Glutamatergic neuron (in vitro differentiated cells): ENCODE data around the gene DNAH14. TPM values are rescaled to one million over a fixed set of nuclear protein-coding genes. Genes with fewer than 3 reads are reported as not detected.

Source experiments
- DNase-seq: peaks from one replicate; pipeline ENCODE4 v3.0.0; 2022
- H3K27ac Mint-ChIP-seq: one replicate; pipeline ENCODE4 v1.8.0; 2020; ENCODE audit warnings: mild to moderate bottlenecking, mixed read lengths, inconsistent platforms; ENCODE audit not compliant: unreplicated experiment
- H3K27me3 Mint-ChIP-seq: one replicate; pipeline ENCODE4 v1.8.0; 2020; ENCODE audit warnings: mild to moderate bottlenecking, moderate library complexity, mixed read lengths, inconsistent platforms; ENCODE audit not compliant: unreplicated experiment
- H3K36me3 Mint-ChIP-seq: one replicate; pipeline ENCODE4 v1.8.0; 2020; ENCODE audit warnings: mild to moderate bottlenecking, mixed read lengths, inconsistent platforms; ENCODE audit not compliant: unreplicated experiment
- H3K4me1 Mint-ChIP-seq: one replicate; pipeline ENCODE4 v1.8.0; 2020; ENCODE audit warnings: mild to moderate bottlenecking, low read depth, mixed read lengths, inconsistent platforms; ENCODE audit not compliant: unreplicated experiment
- H3K4me3 Mint-ChIP-seq: one replicate; pipeline ENCODE4 v1.8.0; 2020; ENCODE audit warnings: mild to moderate bottlenecking, mixed read lengths, inconsistent platforms; ENCODE audit not compliant: unreplicated experiment
- H3K9me3 Mint-ChIP-seq: one replicate; pipeline ENCODE4 v1.8.0; 2020; ENCODE audit warnings: mild to moderate bottlenecking, moderate library complexity, mixed read lengths, inconsistent platforms; ENCODE audit not compliant: unreplicated experiment
- CTCF ChIP-seq: fragments of 200-600 bp; sonication (generic); IDR thresholded peaks from one replicate; pipeline ENCODE4 v1.5.0; 2021; ENCODE audit not compliant: partially characterized antibody, unreplicated experiment
- total RNA-seq: library from RNA; stranded (reverse); fragmentation: NEBNext Ultra II Directional; extraction: Animal tissue kit (Norgen Biotek cat#: 25700); gene quantifications from one replicate; pipeline ENCODE4 v1.2.1, GENCODE V29; 2021; ENCODE audit not compliant: unreplicated experiment

DNAH14 gene
- total RNA-seq, 1 donor from 2014 or later: 36.6 TPM

- H3K4me3 Mint-ChIP-seq: no peak overlapping the region
- no peaks in the 10 kb centered on the region for H3K36me3 Mint-ChIP-seq
- H3K27ac Mint-ChIP-seq: no peak overlapping the region
- H3K9me3 Mint-ChIP-seq: no peaks in the 10 kb centered on the region
- no peak for TF ChIP-seq CTCF
- DNase-seq: no peak
- H3K4me1 Mint-ChIP-seq: peaks cover 11% of the 10 kb centered on the region
- no peaks in the 10 kb centered on the region for H3K27me3 Mint-ChIP-seq
Measured at GRCh38 chr1:225366018-225366417, 436.5 kb downstream of the DNAH14 start.

GRCh38 chr1:225366552-225366951 is 437.1 kb downstream of the DNAH14 start:
- no peak overlapping the region for H3K27ac Mint-ChIP-seq
- H3K27me3 Mint-ChIP-seq: no peaks in the 10 kb centered on the region

GRCh38 chr1:225368036-225368552 is 438.6 kb downstream of the DNAH14 start:
- no peak overlapping the region for H3K27ac Mint-ChIP-seq
- H3K36me3 Mint-ChIP-seq: no peaks in the 10 kb centered on the region
- no peak for DNase-seq
- H3K9me3 Mint-ChIP-seq: no peaks in the 10 kb centered on the region
- no peaks in the 10 kb centered on the region for H3K27me3 Mint-ChIP-seq
- TF ChIP-seq CTCF: no peak
- H3K4me3 Mint-ChIP-seq: no peak overlapping the region
- H3K4me1 Mint-ChIP-seq: peaks cover 11% of the 10 kb centered on the region

More at GRCh38 chr1:225366552-225366951, 437.1 kb downstream of the DNAH14 start:
- H3K36me3 Mint-ChIP-seq: no peaks in the 10 kb centered on the region
- DNase-seq: no peak
- H3K4me1 Mint-ChIP-seq: peaks cover 11% of the 10 kb centered on the region
- H3K4me3 Mint-ChIP-seq: no peak overlapping the region
- H3K9me3 Mint-ChIP-seq: no peaks in the 10 kb centered on the region
- no peak for TF ChIP-seq CTCF

- no peak for TF ChIP-seq CTCF
Measured at GRCh38 chr1:225371366-225372010, 442.0 kb downstream of the DNAH14 start.

GRCh38 chr1:225373155-225373554 is 443.7 kb downstream of the DNAH14 start:
- H3K27me3 Mint-ChIP-seq: no peaks in the 10 kb centered on the region
- DNase-seq: no peak
- no peak overlapping the region for H3K27ac Mint-ChIP-seq
- no peak for TF ChIP-seq CTCF
- no peaks in the 10 kb centered on the region for H3K4me1 Mint-ChIP-seq
- H3K36me3 Mint-ChIP-seq: no peaks in the 10 kb centered on the region
- no peaks in the 10 kb centered on the region for H3K9me3 Mint-ChIP-seq
- H3K4me3 Mint-ChIP-seq: no peak overlapping the region

More at GRCh38 chr1:225371366-225372010, 442.0 kb downstream of the DNAH14 start:
- H3K4me1 Mint-ChIP-seq: peaks cover 11% of the 10 kb centered on the region
- no peak overlapping the region for H3K27ac Mint-ChIP-seq
- H3K4me3 Mint-ChIP-seq: no peak overlapping the region
- H3K27me3 Mint-ChIP-seq: no peaks in the 10 kb centered on the region
- H3K36me3 Mint-ChIP-seq: no peaks in the 10 kb centered on the region
- DNase-seq: no peak
- no peaks in the 10 kb centered on the region for H3K9me3 Mint-ChIP-seq
